Ishikawa (cell line): Measurements from ENCODE around the gene ERCC6L2.

ENCODE experiments used
- CEBPB ChIP-seq: IDR thresholded peaks from 2 replicates; pipeline ENCODE4 v1.6.1; 2012
- CREB1 ChIP-seq: IDR thresholded peaks from 2 replicates; pipeline ENCODE4 v1.6.1; 2012; ENCODE audit warnings: low read depth
- EP300 ChIP-seq: IDR thresholded peaks from 2 replicates; pipeline ENCODE4 v1.6.1; 2012; ENCODE audit warnings: borderline replicate concordance
- FOXM1 ChIP-seq: IDR thresholded peaks from 2 replicates; pipeline ENCODE4 v1.6.1; 2012; ENCODE audit warnings: low read depth, borderline replicate concordance
- MAX ChIP-seq: IDR thresholded peaks from 2 replicates; pipeline ENCODE4 v1.6.1; 2012
- RAD21 ChIP-seq: IDR thresholded peaks from 2 replicates; pipeline ENCODE4 v1.6.1; 2012; ENCODE audit warnings: low read depth
- REST ChIP-seq: IDR thresholded peaks from 2 replicates; pipeline ENCODE4 v1.6.1; 2012; ENCODE audit warnings: low read depth, mild to moderate bottlenecking
- TAF1 ChIP-seq: IDR thresholded peaks from 2 replicates; pipeline ENCODE4 v1.6.1; 2012; ENCODE audit warnings: low read depth, mild to moderate bottlenecking
- YY1 ChIP-seq: IDR thresholded peaks from 2 replicates; pipeline ENCODE4 v1.6.1; 2012; ENCODE audit warnings: low read depth

GRCh38 chr9:95826183-95826838 lies 49.2 kb upstream of the ERCC6L2 start:
- no peak for TF ChIP-seq YY1
- no peak for TF ChIP-seq MAX
- TF ChIP-seq TAF1 = no peak
- no peak for TF ChIP-seq RAD21
- TF ChIP-seq CREB1 = no peak
- no peak for TF ChIP-seq EP300
- no peak for TF ChIP-seq FOXM1
- no peak for TF ChIP-seq CEBPB
- no peak for TF ChIP-seq REST
